ENCODE data around the gene PLK3. TPM values are rescaled to one million over a fixed set of nuclear protein-coding genes. Genes with fewer than 3 reads are reported as not detected.
"Not testable (repeated sequence)": the region's sequence is repeated elsewhere in the genome, so short reads cannot be mapped to it uniquely, and the experiment has no call there.

The PLK3 gene
- total RNA-seq, 3 donors from 2014 or later (not counting 1 experiment from before 2014, with no cell fraction given): 39.5 to 89.2 (median 78.1) TPM

GRCh38 chr1:44808063-44808937 lies 8.1 kb downstream of the PLK3 start, which contains the start of gene BTBD19:
Gene BTBD19 (plus strand): TSS chr1:44808523. CDS start chr1:44808821, 298 bp downstream.
- Mint-ChIP-seq H3K27ac (peak within 1 kb of the TSS; percentile 88 to 95), H3K36me3 (no peaks in the 10 kb centered on the region), H3K9me3 (no peaks in the 10 kb centered on the region), H3K4me1 (peaks cover 22 to 35% of the 10 kb centered on the region in 2 donors), H3K27me3 (ENCODE audit: low read depth in 2 of 2) (no peaks in the 10 kb centered on the region), H3K4me3 (peak within 1 kb of the TSS; percentile 53)
- Histone ChIP-seq H3K27ac (ENCODE audit: low read length) (peak within 1 kb of the TSS; percentile 95), H3K4me3 (ENCODE audit: low read length) (no peak within 1 kb of the TSS), H3K4me1 (ENCODE audit: control insufficient read depth, insufficient read depth, low read length) (peaks cover 53% of the 10 kb centered on the region), H3K27me3 (ENCODE audit: control insufficient read depth, insufficient read depth, low read length) (no peaks in the 10 kb centered on the region), H3K36me3 (ENCODE audit: control insufficient read depth, insufficient read depth, low read length) (peaks cover 10% of the 10 kb centered on the region), H3K9me3 (ENCODE audit: control insufficient read depth, insufficient read depth, low read length) (no peaks in the 10 kb centered on the region)
- WGBS (ENCODE audit: insufficient coverage): 60% methylated on average over 23 of the region's 23 CpGs
- intact Hi-C loops (cut with micrococcal nuclease): no loop called here
- ATAC-seq: peak; percentile 22 to 44 (median 23)
- TF ChIP-seq CTCF (IDR thresholded peaks at IDR 0.05): no peak
- DNase-seq: peak in 1 of 2 donors; percentile 85

- peak overlapping the region; percentile 95 for H3K27ac ChIP-seq (ENCODE audit: low read length)
- no peaks in the 10 kb centered on the region for H3K9me3 ChIP-seq (ENCODE audit: control insufficient read depth, insufficient read depth, low read length)
- peaks cover 28 to 42% of the 10 kb centered on the region in 2 donors for H3K4me1 Mint-ChIP-seq
- peak overlapping the region; percentile 87 to 95 for H3K27ac Mint-ChIP-seq
- no peaks in the 10 kb centered on the region for H3K9me3 Mint-ChIP-seq
- 44% methylated on average over 5 of the region's 6 CpGs for WGBS (ENCODE audit: insufficient coverage)
- intact Hi-C loops (cut with micrococcal nuclease): no loop called here
- peaks cover 62% of the 10 kb centered on the region for H3K4me1 ChIP-seq (ENCODE audit: control insufficient read depth, insufficient read depth, low read length)
- no peak for TF ChIP-seq CTCF (IDR thresholded peaks at IDR 0.05)
- peak; percentile 67 to 94 for DNase-seq
- no peaks in the 10 kb centered on the region for H3K27me3 ChIP-seq (ENCODE audit: control insufficient read depth, insufficient read depth, low read length)
- H3K4me3 ChIP-seq (ENCODE audit: low read length): no peak overlapping the region
- ATAC-seq: peak; percentile 74 to 80 (median 75)
- peaks cover 2% of the 10 kb centered on the region for H3K36me3 ChIP-seq (ENCODE audit: control insufficient read depth, insufficient read depth, low read length)
- no peaks in the 10 kb centered on the region for H3K36me3 Mint-ChIP-seq
- no peaks in the 10 kb centered on the region for H3K27me3 Mint-ChIP-seq (ENCODE audit: low read depth in 2 of 2)
- peak overlapping the region; percentile 53 for H3K4me3 Mint-ChIP-seq
Observed at GRCh38 chr1:44808938-44809917, 9.1 kb downstream of the PLK3 start.

GRCh38 chr1:44810101-44810761 lies 10.1 kb downstream of the PLK3 start:
- peak in 1 of 2 donors; percentile 61 for DNase-seq

GRCh38 chr1:44810762-44811105 lies 10.6 kb downstream of the PLK3 start:
- H3K9me3 Mint-ChIP-seq; H3K27me3 Mint-ChIP-seq (ENCODE audit: low read depth in 2 of 2); ATAC-seq; H3K27me3 ChIP-seq (ENCODE audit: control insufficient read depth, insufficient read depth, low read length); H3K9me3 ChIP-seq (ENCODE audit: control insufficient read depth, insufficient read depth, low read length); intact Hi-C loops (cut with micrococcal nuclease); H3K4me3 ChIP-seq (ENCODE audit: low read length); DNase-seq; H3K36me3 ChIP-seq (ENCODE audit: control insufficient read depth, insufficient read depth, low read length); H3K36me3 Mint-ChIP-seq: not testable (repeated sequence)
- WGBS (ENCODE audit: insufficient coverage): 88% methylated on average over 4 of the region's 4 CpGs
- Mint-ChIP-seq H3K4me3 (peak overlapping the region; percentile 43), H3K27ac (peak overlapping the region; percentile 87 to 95), H3K4me1 (peaks cover 38 to 51% of the 10 kb centered on the region in 2 donors)
- Histone ChIP-seq H3K27ac (ENCODE audit: low read length) (peak overlapping the region; percentile 95), H3K4me1 (ENCODE audit: control insufficient read depth, insufficient read depth, low read length) (peaks cover 67% of the 10 kb centered on the region)

More at GRCh38 chr1:44810101-44810761, 10.1 kb downstream of the PLK3 start:
- H3K9me3 ChIP-seq (ENCODE audit: control insufficient read depth, insufficient read depth, low read length): no peaks in the 10 kb centered on the region
- TF ChIP-seq CTCF (IDR thresholded peaks at IDR 0.05): no peak
- no peaks in the 10 kb centered on the region for H3K36me3 ChIP-seq (ENCODE audit: control insufficient read depth, insufficient read depth, low read length)
- peak overlapping the region; percentile 95 for H3K27ac ChIP-seq (ENCODE audit: low read length)
- Mint-ChIP-seq H3K9me3 (no peaks in the 10 kb centered on the region), H3K27me3 (ENCODE audit: low read depth in 2 of 2) (no peaks in the 10 kb centered on the region), H3K27ac (peak overlapping the region; percentile 87 to 95), H3K4me1 (peaks cover 36 to 49% of the 10 kb centered on the region in 2 donors), H3K4me3 (no peak overlapping the region), H3K36me3 (no peaks in the 10 kb centered on the region)
- intact Hi-C loops (cut with micrococcal nuclease): no loop called here
- WGBS (ENCODE audit: insufficient coverage): 47% methylated on average over 10 of the region's 12 CpGs
- H3K4me1 ChIP-seq (ENCODE audit: control insufficient read depth, insufficient read depth, low read length): peaks cover 67% of the 10 kb centered on the region
- H3K27me3 ChIP-seq (ENCODE audit: control insufficient read depth, insufficient read depth, low read length): no peaks in the 10 kb centered on the region
- no peak for ATAC-seq
- H3K4me3 ChIP-seq (ENCODE audit: low read length): no peak overlapping the region

Data from natural killer cell (primary cell).